ENCODE data around the gene MGAT1.
"Not testable (repeated sequence)": the region's sequence is repeated elsewhere in the genome, so short reads cannot be mapped to it uniquely, and the experiment has no call there.

MGAT1 gene

GRCh38 chr5:180777475-180777874 is 25.1 kb downstream of the MGAT1 start:
- Histone ChIP-seq H3K27me3 (replicated peaks; ENCODE audit: control insufficient read depth, insufficient read depth, low read length) (no peaks in the 10 kb centered on the region), H3K36me3 (ENCODE audit: control insufficient read depth, insufficient read depth, low read length, severe bottlenecking) (no peaks in the 10 kb centered on the region), H3K4me3 (ENCODE audit: low read length) (no peak overlapping the region), H3K4me1 (ENCODE audit: control insufficient read depth, insufficient read depth, low read length) (no peaks in the 10 kb centered on the region), H3K9me3 (ENCODE audit: control insufficient read depth, low read length) (no peaks in the 10 kb centered on the region), H3K9ac (ENCODE audit: low read length) (no peak overlapping the region)
- no peak for DNase-seq (ENCODE audit: low read depth)

DNA sequence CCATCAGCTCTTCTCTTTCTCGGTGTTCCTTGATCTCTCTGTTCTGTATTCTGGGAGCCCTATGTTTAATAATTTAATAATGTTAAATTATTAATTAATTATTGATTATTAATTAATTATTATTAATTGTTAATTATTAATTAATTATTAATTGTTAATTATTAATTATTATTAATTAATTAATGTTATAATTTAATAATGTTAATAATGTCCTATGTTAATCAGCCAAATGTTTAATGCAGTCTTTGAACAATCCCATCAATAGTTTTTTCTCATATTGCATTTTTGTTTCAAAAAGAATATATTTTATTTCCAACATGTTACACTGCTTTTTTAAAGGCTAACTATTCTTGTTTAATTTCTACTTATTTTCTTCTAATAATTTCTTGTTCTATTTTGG is 26.2 kb downstream of the MGAT1 start:
- H3K36me3 ChIP-seq (ENCODE audit: control insufficient read depth, insufficient read depth, low read length, severe bottlenecking): no peaks in the 10 kb centered on the region
- H3K4me1 ChIP-seq (ENCODE audit: control insufficient read depth, insufficient read depth, low read length): no peaks in the 10 kb centered on the region
- H3K27me3 ChIP-seq (replicated peaks; ENCODE audit: control insufficient read depth, insufficient read depth, low read length): no peaks in the 10 kb centered on the region
- no peak overlapping the region for H3K9ac ChIP-seq (ENCODE audit: low read length)
- H3K9me3 ChIP-seq (ENCODE audit: control insufficient read depth, low read length): peaks cover 5% of the 10 kb centered on the region
- no peak overlapping the region for H3K4me3 ChIP-seq (ENCODE audit: low read length)
- no peak for DNase-seq (ENCODE audit: low read depth)

- H3K4me3 ChIP-seq (ENCODE audit: low read length): no peak overlapping the region
- DNase-seq (ENCODE audit: low read depth): no peak
- no peaks in the 10 kb centered on the region for H3K36me3 ChIP-seq (ENCODE audit: control insufficient read depth, insufficient read depth, low read length, severe bottlenecking)
- peaks cover 5% of the 10 kb centered on the region for H3K9me3 ChIP-seq (ENCODE audit: control insufficient read depth, low read length)
- no peaks in the 10 kb centered on the region for H3K4me1 ChIP-seq (ENCODE audit: control insufficient read depth, insufficient read depth, low read length)
- H3K9ac ChIP-seq (ENCODE audit: low read length): no peak overlapping the region
- H3K27me3 ChIP-seq (replicated peaks; ENCODE audit: control insufficient read depth, insufficient read depth, low read length): no peaks in the 10 kb centered on the region
Measured at GRCh38 chr5:180775624-180776023, 27.0 kb downstream of the MGAT1 start.

DNA sequence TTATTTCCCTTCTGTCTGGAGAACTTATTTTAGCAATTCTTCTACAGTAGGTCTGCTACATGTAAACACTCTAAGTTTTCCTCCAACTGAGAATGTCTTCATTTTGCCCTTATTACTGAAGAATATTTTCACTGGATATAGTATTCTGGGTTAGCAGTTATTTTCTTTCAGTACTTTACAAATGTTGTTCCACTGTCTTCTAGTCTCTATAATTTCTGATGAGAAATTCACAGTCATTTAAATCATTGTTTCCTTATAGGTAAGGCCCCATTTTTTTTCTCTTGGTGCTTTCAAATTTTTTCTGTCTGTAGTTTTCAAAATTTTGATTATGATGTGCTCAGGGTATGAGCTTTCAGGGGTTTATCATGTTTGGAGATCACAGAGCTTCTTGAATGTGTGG is 30.8 kb downstream of the MGAT1 start:
- H3K36me3 ChIP-seq (ENCODE audit: control insufficient read depth, insufficient read depth, low read length, severe bottlenecking): no peaks in the 10 kb centered on the region
- H3K9me3 ChIP-seq (ENCODE audit: control insufficient read depth, low read length): peaks cover 10% of the 10 kb centered on the region
- no peaks in the 10 kb centered on the region for H3K4me1 ChIP-seq (ENCODE audit: control insufficient read depth, insufficient read depth, low read length)
- H3K9ac ChIP-seq (ENCODE audit: low read length): no peak overlapping the region
- no peak for DNase-seq (ENCODE audit: low read depth)
- H3K27me3 ChIP-seq (replicated peaks; ENCODE audit: control insufficient read depth, insufficient read depth, low read length): no peaks in the 10 kb centered on the region
- no peak overlapping the region for H3K4me3 ChIP-seq (ENCODE audit: low read length)

GRCh38 chr5:180769821-180770220 is 32.8 kb downstream of the MGAT1 start:
- H3K27me3 ChIP-seq (replicated peaks; ENCODE audit: control insufficient read depth, insufficient read depth, low read length): no peaks in the 10 kb centered on the region
- no peak overlapping the region for H3K9ac ChIP-seq (ENCODE audit: low read length)
- H3K9me3 ChIP-seq (ENCODE audit: control insufficient read depth, low read length): peaks cover 10% of the 10 kb centered on the region
- DNase-seq (ENCODE audit: low read depth): no peak
- H3K4me3 ChIP-seq (ENCODE audit: low read length): no peak overlapping the region
- H3K36me3 ChIP-seq (ENCODE audit: control insufficient read depth, insufficient read depth, low read length, severe bottlenecking): no peaks in the 10 kb centered on the region
- H3K4me1 ChIP-seq (ENCODE audit: control insufficient read depth, insufficient read depth, low read length): no peaks in the 10 kb centered on the region

GRCh38 chr5:180755601-180756000 is 47.0 kb downstream of the MGAT1 start:
- DNase-seq (ENCODE audit: low read depth): no peak
- Histone ChIP-seq H3K4me3 (ENCODE audit: low read length) (no peak overlapping the region), H3K4me1 (ENCODE audit: control insufficient read depth, insufficient read depth, low read length) (no peaks in the 10 kb centered on the region), H3K9me3 (ENCODE audit: control insufficient read depth, low read length) (peaks cover 20% of the 10 kb centered on the region), H3K27me3 (replicated peaks; ENCODE audit: control insufficient read depth, insufficient read depth, low read length) (peaks cover 5% of the 10 kb centered on the region), H3K9ac (ENCODE audit: low read length) (no peak overlapping the region), H3K36me3 (ENCODE audit: control insufficient read depth, insufficient read depth, low read length, severe bottlenecking) (no peaks in the 10 kb centered on the region)

- DNase-seq (ENCODE audit: low read depth): no peak
- H3K4me3 ChIP-seq (ENCODE audit: low read length): no peak overlapping the region
- no peaks in the 10 kb centered on the region for H3K9me3 ChIP-seq (ENCODE audit: control insufficient read depth, low read length)
- no peaks in the 10 kb centered on the region for H3K4me1 ChIP-seq (ENCODE audit: control insufficient read depth, insufficient read depth, low read length)
- H3K9ac ChIP-seq (ENCODE audit: low read length): no peak overlapping the region
- no peaks in the 10 kb centered on the region for H3K36me3 ChIP-seq (ENCODE audit: control insufficient read depth, insufficient read depth, low read length, severe bottlenecking)
- H3K27me3 ChIP-seq (replicated peaks; ENCODE audit: control insufficient read depth, insufficient read depth, low read length): peaks cover 26% of the 10 kb centered on the region
Measured at GRCh38 chr5:180744253-180744652, 58.4 kb downstream of the MGAT1 start.

GRCh38 chr5:180742727-180743126 is 59.9 kb downstream of the MGAT1 start:
- H3K4me3 ChIP-seq (ENCODE audit: low read length): no peak overlapping the region
- H3K4me1 ChIP-seq (ENCODE audit: control insufficient read depth, insufficient read depth, low read length): no peaks in the 10 kb centered on the region
- H3K27me3 ChIP-seq (replicated peaks; ENCODE audit: control insufficient read depth, insufficient read depth, low read length): peaks cover 32% of the 10 kb centered on the region
- no peaks in the 10 kb centered on the region for H3K36me3 ChIP-seq (ENCODE audit: control insufficient read depth, insufficient read depth, low read length, severe bottlenecking)
- DNase-seq (ENCODE audit: low read depth): no peak
- no peaks in the 10 kb centered on the region for H3K9me3 ChIP-seq (ENCODE audit: control insufficient read depth, low read length)
- H3K9ac ChIP-seq (ENCODE audit: low read length): no peak overlapping the region

DNA sequence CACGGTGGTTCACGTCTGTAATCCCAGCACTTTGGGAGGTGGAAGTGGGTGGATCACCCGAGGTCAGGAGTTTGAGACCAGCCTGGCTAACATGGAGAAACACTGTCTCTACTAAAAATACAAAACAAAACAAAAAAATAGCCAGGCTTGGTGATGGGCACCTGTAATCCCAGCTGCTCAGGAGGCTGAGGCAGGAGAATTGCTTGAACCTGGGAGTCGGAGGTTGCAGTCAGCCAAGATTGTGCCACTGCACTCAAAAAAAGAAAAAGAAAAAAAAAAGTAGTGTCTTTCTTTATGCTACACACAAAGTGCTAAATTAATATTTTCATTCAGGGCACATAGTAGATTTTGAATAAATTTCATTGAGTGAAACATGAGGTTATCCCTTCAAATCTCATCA is 61.7 kb downstream of the MGAT1 start:
- H3K4me3 ChIP-seq (ENCODE audit: low read length); DNase-seq (ENCODE audit: low read depth); H3K9ac ChIP-seq (ENCODE audit: low read length); H3K36me3 ChIP-seq (ENCODE audit: control insufficient read depth, insufficient read depth, low read length, severe bottlenecking); H3K4me1 ChIP-seq (ENCODE audit: control insufficient read depth, insufficient read depth, low read length); H3K9me3 ChIP-seq (ENCODE audit: control insufficient read depth, low read length): not testable (repeated sequence)
- peaks cover 31% of the 10 kb centered on the region for H3K27me3 ChIP-seq (replicated peaks; ENCODE audit: control insufficient read depth, insufficient read depth, low read length)

DNA sequence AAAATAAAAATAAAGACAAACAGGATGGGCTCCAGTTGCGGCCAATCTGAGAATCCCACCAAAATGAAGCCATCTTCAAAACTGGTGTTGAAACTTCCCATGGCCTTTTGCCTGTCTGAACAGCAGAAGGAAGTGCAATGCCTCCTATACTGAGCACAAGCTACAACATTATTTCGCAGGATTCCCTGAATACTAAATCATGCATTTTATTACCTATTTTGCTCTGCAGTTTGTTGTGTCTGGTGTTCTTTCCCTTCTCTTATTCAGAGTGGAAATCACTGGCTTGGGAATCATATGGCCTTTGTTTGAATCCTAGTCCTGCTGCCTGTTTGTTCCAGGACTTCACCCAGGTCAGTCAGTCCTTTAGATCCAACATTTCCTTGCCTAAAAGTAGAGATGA is 62.6 kb downstream of the MGAT1 start, which contains the start of gene OR2Y1:
TSS of gene OR2Y1 (minus strand) at position 101 of the 400 bp plus-strand sequence. CDS start at position 101, 0 bp downstream.
- H3K4me1 ChIP-seq (ENCODE audit: control insufficient read depth, insufficient read depth, low read length): no peaks in the 10 kb centered on the region
- no peak for DNase-seq (ENCODE audit: low read depth)
- H3K36me3 ChIP-seq (ENCODE audit: control insufficient read depth, insufficient read depth, low read length, severe bottlenecking): no peaks in the 10 kb centered on the region
- H3K4me3 ChIP-seq (ENCODE audit: low read length): no peak within 1 kb of the TSS
- H3K9me3 ChIP-seq (ENCODE audit: control insufficient read depth, low read length): no peaks in the 10 kb centered on the region
- peaks cover 21% of the 10 kb centered on the region for H3K27me3 ChIP-seq (replicated peaks; ENCODE audit: control insufficient read depth, insufficient read depth, low read length)
- no peak within 1 kb of the TSS for H3K9ac ChIP-seq (ENCODE audit: low read length)

- Histone ChIP-seq H3K27me3 (replicated peaks; ENCODE audit: control insufficient read depth, insufficient read depth, low read length) (peaks cover 19% of the 10 kb centered on the region), H3K36me3 (ENCODE audit: control insufficient read depth, insufficient read depth, low read length, severe bottlenecking) (no peaks in the 10 kb centered on the region), H3K4me3 (ENCODE audit: low read length) (no peak overlapping the region), H3K9me3 (ENCODE audit: control insufficient read depth, low read length) (peaks cover 2% of the 10 kb centered on the region), H3K9ac (ENCODE audit: low read length) (no peak overlapping the region), H3K4me1 (ENCODE audit: control insufficient read depth, insufficient read depth, low read length) (no peaks in the 10 kb centered on the region)
- DNase-seq (ENCODE audit: low read depth): no peak
Measured at GRCh38 chr5:180739271-180739670, 63.3 kb downstream of the MGAT1 start.

GRCh38 chr5:180736536-180736935 is 66.1 kb downstream of the MGAT1 start:
- peaks cover 6% of the 10 kb centered on the region for H3K27me3 ChIP-seq (replicated peaks; ENCODE audit: control insufficient read depth, insufficient read depth, low read length)
- H3K4me3 ChIP-seq (ENCODE audit: low read length): no peak overlapping the region
- H3K9me3 ChIP-seq (ENCODE audit: control insufficient read depth, low read length): peaks cover 5% of the 10 kb centered on the region
- no peaks in the 10 kb centered on the region for H3K4me1 ChIP-seq (ENCODE audit: control insufficient read depth, insufficient read depth, low read length)
- no peak for DNase-seq (ENCODE audit: low read depth)
- no peak overlapping the region for H3K9ac ChIP-seq (ENCODE audit: low read length)
- H3K36me3 ChIP-seq (ENCODE audit: control insufficient read depth, insufficient read depth, low read length, severe bottlenecking): no peaks in the 10 kb centered on the region
